GM21360 (cell line): ENCODE data around the gene SHC2.
"Not testable (repeated sequence)": the region's sequence is repeated elsewhere in the genome, so short reads cannot be mapped to it uniquely, and the experiment has no call there.

Experiments used
- ATAC-seq: cut with Tn5 transposase; IDR thresholded peaks from one replicate; pipeline ENCODE4 v1.9.1; 2021; ENCODE audit warnings: mild to moderate bottlenecking, moderate library complexity; ENCODE audit not compliant: unreplicated experiment

The SHC2 gene

GRCh38 chr19:427675-428074, 33.2 kb downstream of the SHC2 start:
- not testable (repeated sequence) for ATAC-seq

DNA sequence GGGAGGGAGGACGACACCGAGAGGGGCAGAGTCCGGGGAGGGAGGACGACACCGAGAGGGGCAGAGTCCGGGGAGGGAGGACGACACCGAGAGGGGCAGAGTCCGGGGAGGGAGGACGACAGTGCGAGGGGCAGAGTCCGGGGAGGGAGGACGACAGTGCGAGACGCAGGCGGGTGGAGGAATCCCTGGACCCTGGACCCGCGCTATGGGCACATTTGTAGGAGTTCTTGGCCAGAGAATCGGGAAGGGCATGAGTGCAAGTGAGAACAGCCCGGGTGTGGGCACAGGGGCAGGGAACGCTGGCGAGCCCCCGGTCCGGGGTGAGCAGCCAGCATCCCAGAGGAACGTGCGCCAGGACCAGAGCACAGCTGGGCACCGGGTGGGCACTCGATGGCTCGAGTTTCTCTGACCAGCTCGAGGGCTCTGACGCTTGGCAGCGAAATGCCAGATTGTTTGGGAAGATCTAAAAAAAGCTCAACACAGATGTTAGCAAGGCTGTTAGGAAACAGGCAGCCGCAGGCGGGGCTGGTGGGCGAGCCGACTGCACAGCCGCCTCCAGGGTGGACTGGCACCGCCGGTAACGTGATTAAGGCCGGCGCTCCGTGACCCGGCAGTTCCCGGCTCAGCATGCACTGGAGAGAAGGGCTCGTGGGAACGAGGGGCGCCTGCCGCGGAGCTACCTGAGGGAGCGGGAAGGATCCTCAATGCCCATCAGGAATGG, 33.9 kb downstream of the SHC2 start:
- ATAC-seq = no peak

- ATAC-seq = no peak
Observed at GRCh38 chr19:425056-425455, 35.8 kb downstream of the SHC2 start.

- ATAC-seq = no peak
Observed at GRCh38 chr19:424546-424945, 36.3 kb downstream of the SHC2 start.

GRCh38 chr19:423691-424466, 37.0 kb downstream of the SHC2 start:
- ATAC-seq = no peak

GRCh38 chr19:422917-423226, 38.0 kb downstream of the SHC2 start:
- ATAC-seq = not testable (repeated sequence)

DNA sequence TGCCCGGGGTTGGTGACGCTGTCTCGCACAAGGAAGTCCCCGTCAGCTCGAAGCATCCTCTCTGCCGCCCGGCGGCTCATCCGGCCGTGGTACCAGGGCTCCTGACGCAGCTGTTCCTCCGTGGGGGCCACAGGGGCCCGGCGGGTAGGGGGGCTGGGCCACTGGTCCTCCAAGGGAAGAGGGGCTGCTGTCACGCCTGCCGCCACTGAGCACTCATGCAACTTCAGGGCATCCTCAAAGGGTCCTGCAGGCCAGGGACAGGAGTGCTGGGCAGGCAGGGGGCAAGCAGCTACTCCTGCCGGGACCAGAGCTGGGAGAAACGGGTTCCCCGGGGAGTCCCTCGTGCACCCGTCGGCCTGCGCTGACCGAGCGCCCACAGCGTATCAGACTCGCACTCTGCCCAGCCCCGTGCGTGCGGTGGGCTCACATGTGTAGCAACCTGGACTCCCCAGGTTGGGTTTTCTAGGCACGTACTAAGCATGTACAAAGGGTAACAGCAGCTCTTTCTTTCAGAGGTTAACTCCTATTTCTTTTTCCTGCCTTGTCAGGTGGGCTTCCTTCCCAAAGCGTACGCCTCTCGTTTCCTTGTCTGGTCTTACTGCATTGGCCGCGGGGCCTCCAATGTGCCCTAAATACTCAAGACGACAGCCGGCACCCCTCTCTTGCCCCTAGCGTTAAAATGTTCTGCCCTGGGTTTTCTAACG, 38.5 kb downstream of the SHC2 start:
- no peak for ATAC-seq

- no peak for ATAC-seq
Observed at GRCh38 chr19:419721-420515, 40.9 kb downstream of the SHC2 start.

DNA sequence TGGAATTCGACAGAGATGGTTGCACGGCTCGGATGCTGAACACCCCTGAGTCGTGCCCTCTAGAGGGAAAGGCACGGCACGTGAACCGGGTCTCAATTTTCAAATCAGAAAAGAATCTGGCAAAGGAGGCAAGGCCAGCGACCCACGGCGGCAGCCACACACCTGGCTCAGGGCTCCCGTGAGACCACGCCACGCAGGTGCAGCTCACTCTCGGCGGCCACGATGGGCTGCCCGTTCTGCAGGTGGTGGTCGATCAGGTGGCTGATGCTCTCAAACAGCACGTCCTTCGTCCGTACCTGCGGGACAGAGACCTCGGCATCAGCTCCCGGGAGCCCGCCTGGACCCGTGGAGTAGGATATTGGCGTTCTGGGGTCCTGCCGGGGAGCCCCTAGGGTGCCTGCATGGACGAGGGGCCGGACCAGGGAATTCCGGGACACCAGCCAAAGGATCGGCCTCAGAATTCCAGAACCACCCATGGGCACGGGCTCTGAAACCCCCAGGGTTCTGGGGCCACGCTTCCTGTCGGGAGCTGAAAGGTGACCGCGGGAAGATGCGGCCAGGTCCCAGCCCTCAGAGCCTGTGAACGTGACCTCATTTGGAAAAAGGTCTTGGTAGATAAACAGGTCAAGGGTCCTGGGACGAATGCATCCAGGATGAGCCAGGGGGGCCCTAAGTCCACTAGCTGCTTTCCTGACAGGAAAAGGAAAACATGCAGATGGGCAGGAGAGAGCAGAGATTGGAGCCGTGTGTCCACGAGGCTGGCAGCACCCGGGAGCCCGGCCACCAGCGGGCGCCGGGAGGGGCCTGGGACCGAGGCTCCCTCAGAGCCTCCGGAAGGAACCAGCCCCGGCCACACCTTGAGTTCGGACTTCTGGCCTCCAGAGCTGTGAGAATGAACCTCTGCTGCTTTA, 41.8 kb downstream of the SHC2 start:
- no peak for ATAC-seq

DNA sequence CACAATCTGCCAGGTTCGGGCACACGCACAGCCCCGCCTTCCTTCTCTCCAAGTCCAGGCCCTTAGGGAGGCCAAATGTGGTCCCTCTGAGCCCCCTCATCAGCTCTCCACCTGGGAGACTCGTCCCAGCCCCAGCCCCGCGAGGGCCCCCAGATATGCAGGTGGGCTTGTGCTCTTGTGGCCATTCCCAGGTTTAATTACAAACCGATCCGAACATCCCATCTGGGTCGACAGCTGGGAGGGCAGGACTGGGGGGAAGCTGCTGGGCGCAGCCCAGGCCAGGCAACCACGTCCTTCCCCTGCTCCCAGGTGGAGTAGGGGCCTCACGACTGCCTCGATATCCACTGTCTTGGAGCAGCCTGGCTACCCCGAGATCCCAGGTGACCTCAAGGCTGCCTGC, 44.4 kb downstream of the SHC2 start:
- ATAC-seq = no peak

- ATAC-seq = no peak
Observed at GRCh38 chr19:415292-415691, 45.5 kb downstream of the SHC2 start.

DNA sequence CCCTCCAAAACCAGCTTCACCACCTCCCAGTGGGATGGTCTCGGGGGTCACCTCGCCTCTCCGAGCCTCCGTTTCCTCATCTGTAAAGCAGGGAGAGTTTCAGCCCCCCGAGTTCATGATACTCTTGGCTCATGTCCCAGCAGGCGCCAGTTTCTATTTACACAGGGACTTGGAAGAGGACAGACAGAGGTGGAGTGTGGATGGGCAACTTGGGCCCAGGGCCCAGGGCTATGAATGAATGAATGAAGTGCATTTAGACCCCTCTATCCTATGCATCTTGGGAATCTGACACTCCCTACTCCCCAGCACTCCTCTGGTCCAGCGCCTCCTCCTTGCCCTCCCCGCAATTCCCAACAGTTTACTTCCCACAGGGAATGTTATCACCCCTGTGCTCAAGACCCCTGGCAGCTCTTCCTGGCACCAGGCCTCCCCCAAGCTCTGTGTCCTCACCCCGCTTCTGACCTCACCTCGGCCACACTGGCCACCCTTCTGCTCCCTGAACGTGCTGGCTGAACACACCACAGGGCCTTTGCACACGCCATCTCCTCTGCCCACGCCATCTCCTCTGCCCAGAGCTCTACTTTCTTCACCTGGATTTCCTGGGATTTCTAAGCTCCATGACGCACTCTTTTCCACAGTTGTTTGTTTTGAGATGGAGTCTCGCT, 46.9 kb downstream of the SHC2 start:
- no peak for ATAC-seq

- ATAC-seq = no peak
Observed at GRCh38 chr19:412356-413355, 48.2 kb downstream of the SHC2 start.

- ATAC-seq = no peak
Observed at GRCh38 chr19:411723-412355, 49.0 kb downstream of the SHC2 start.

GRCh38 chr19:411121-411722, 49.6 kb downstream of the SHC2 start:
- ATAC-seq = not testable (repeated sequence)

GRCh38 chr19:410243-410781, 50.5 kb downstream of the SHC2 start:
- ATAC-seq = no peak

GRCh38 chr19:409516-410242, 51.2 kb downstream of the SHC2 start:
- no peak for ATAC-seq
